Urinary bladder (tissue), 4 donors: ENCODE data around the gene SERTM1. TPM values are rescaled to one million over a fixed set of nuclear protein-coding genes. Genes with fewer than 3 reads are reported as not detected.

Experiments used
- DNase-seq: peaks from one replicate; pipeline ENCODE4 v3.0.0-alpha.2; 2015; ENCODE audit errors: extremely low spot score
- H3K27ac ChIP-seq: one replicate; pipeline ENCODE4 v1.5.1; 2013; ENCODE audit warnings: low read depth, mild to moderate bottlenecking, moderate library complexity
- H3K36me3 ChIP-seq: one replicate; pipeline ENCODE4 v1.6.1; 2013; ENCODE audit warnings: mild to moderate bottlenecking, moderate library complexity; ENCODE audit not compliant: insufficient read depth
- H3K4me1 ChIP-seq: one replicate; pipeline ENCODE4 v1.6.1; 2013; ENCODE audit warnings: mild to moderate bottlenecking, moderate library complexity; ENCODE audit not compliant: insufficient read depth
- H3K4me3 ChIP-seq: one replicate; pipeline ENCODE4 v1.5.1; 2013; ENCODE audit warnings: low read depth, low read length
- WGBS: extraction: QIAGEN DNeasy Blood & Tissue Kit; methylation state at CpG from one replicate; pipeline ENCODE4 v1.1.7; 2013; 5-methylcytosine and 5-hydroxymethylcytosine counted together
- polyA plus RNA-seq: library from polyadenylated mRNA; stranded (reverse); fragments of 200-250 nt; gene quantifications from one replicate; pipeline ENCODE4 v1.2.3, GENCODE V29; 2013
- total RNA-seq: library from RNA; depleted of rRNA; stranded (reverse); fragments of >200 nt; gene quantifications from one replicate; pipeline ENCODE4 v1.2.3, GENCODE V29; 2014
- donor health status: healthy with polysubstance abuse.
- donor health status: healthy.

SERTM1 gene
- total RNA-seq: 1.7 TPM
- 0.18 TPM for polyA plus RNA-seq

DNA sequence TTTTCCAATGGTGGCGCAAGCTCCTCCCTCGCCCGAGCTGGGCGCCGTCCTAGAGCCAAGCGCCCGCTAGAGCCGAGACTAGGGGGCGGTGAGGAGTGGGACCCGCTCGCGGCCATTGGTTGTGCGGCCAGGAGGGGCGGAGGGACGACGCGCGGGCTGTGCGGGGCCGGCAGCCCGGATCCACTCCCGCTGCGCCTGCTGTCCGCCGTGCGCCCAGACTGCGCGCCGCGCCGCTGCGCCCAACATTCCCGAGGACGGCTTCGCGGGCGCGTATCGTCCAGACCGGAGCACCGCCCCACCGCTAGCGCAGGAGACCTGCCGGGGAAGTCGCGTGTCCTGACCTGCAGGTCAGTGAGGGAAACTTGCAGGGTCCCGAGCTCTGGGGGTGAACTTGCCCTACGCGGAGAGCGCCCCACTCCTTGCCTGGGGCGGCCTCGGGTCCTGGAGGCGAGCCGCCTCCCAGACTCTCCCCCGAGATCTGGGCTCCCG is at the start of gene SERTM1:
Gene SERTM1 (plus strand): TSS at position 183 of the 489 bp plus-strand sequence. CDS start 21,059 bp downstream, outside the sequence.
- under 1% methylated on average over 56 of the region's 56 CpGs for WGBS
- no peaks in the 10 kb centered on the region for H3K4me1 ChIP-seq
- no peaks in the 10 kb centered on the region for H3K36me3 ChIP-seq
- H3K27ac ChIP-seq: no peak within 1 kb of the TSS
- H3K4me3 ChIP-seq: no peak within 1 kb of the TSS
- no peak for DNase-seq

DNA sequence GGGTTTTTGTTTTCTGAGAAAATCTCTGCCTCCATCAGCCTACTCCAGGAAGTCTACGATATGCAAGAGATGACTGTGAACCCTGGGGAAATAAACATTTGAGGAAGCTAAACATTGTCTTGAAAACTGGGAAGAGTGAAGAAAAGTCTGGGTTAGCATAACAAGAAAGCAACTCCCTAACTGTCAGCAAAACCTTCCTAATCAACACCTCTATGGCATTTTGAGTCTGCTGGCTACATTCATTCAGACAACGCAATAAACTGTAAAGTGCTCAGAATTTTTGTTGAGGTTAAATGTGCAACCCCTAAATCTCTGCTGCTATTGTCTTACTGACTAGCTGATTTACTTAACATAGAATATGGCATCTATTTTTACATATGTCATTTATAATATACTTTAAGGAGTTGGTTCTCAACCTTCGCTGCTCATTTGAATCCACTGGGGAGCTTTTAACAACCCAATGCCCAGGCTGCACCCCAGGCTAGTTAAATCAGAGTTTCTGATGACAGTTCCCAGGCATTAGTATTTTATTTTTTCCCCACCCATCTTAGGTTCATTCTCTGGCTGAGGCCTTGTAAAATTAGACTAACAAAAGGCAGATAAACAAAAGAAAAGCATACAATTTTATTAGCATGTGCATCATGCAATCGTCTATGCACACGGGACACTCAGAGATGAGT is 45.3 kb upstream of the SERTM1 start:
- 69% methylated on average over 5 of the region's 5 CpGs for WGBS
- DNase-seq: no peak
- H3K27ac ChIP-seq: no peak overlapping the region
- no peaks in the 10 kb centered on the region for H3K4me1 ChIP-seq
- no peaks in the 10 kb centered on the region for H3K36me3 ChIP-seq
- H3K4me3 ChIP-seq: no peak overlapping the region

DNA sequence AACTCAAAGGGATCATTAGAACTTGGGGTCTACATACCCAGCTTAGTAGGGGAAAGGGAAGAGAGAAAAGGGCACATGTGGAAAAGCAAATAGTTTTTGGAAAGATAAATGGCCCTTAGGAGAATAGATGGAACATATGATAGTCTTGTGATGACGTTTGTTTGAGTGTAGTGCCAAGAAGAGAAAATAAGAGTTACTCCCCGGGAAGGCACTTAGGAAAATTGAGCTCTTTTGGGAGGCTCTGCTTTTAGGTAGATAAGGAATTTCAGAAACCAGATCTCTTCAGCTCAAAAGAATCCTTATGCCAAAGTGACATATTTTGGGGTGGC is 44.8 kb upstream of the SERTM1 start:
- Histone ChIP-seq H3K36me3 (no peaks in the 10 kb centered on the region), H3K4me3 (no peak overlapping the region), H3K4me1 (no peaks in the 10 kb centered on the region), H3K27ac (no peak overlapping the region)
- 45% methylated on average over 2 of the region's 2 CpGs for WGBS
- DNase-seq: no peak

DNA sequence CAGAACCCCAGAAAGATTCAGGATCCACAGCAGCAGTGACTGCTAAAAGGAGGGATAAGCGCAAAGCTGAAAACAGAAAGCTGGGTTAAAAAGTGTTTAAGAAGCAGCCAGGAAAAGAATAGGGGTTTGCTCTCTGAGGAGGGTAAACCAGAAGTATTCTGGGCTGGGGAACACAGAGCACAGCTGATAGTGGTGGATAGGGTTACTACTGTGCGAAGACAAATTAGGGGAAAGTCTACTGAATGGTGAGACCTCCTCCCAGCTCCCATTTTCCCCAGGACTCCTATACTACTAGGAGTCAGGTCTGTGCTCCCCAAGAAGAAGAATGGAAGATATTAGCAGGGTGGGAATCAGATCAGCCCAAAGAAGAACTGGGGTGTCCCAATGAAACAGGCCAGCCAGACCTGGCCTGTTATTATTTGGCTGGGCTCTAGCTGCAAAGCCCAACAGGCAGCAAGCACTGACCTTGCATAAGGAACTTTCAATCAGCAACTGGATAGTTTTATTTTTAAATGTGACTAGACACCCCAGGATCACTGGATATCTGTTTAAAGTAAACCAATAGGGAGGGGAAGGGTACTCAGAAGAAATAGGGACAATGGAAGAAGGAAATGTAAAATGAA is 43.5 kb upstream of the SERTM1 start:
- Histone ChIP-seq H3K27ac (no peak overlapping the region), H3K4me3 (no peak overlapping the region), H3K4me1 (no peaks in the 10 kb centered on the region), H3K36me3 (no peaks in the 10 kb centered on the region)
- no peak for DNase-seq
- 95% methylated on average over 2 of the region's 2 CpGs for WGBS

DNA sequence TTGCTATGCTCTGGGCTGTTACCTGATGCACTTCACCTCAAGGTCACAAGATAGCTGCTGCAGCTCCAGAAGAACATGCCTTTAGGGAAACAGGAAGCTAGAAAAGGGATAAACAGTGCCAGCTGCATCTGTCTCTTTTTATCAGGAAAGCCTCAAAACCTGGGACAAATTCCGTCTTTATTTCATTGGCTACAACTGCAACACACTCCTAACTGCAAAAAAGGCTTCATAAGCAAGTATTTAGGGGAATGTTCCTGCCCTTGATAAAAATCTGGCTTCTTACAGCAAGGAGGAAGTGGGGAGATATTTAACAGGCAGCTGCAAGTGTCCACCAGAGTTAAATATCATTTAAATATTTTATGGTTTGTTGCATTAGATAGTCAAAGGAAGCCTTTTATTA is 34.2 kb upstream of the SERTM1 start:
- Histone ChIP-seq H3K4me1 (no peaks in the 10 kb centered on the region), H3K36me3 (no peaks in the 10 kb centered on the region), H3K27ac (no peak overlapping the region), H3K4me3 (no peak overlapping the region)
- WGBS: 14% methylated on average over 1 of the region's 1 CpG
- DNase-seq: no peak

DNA sequence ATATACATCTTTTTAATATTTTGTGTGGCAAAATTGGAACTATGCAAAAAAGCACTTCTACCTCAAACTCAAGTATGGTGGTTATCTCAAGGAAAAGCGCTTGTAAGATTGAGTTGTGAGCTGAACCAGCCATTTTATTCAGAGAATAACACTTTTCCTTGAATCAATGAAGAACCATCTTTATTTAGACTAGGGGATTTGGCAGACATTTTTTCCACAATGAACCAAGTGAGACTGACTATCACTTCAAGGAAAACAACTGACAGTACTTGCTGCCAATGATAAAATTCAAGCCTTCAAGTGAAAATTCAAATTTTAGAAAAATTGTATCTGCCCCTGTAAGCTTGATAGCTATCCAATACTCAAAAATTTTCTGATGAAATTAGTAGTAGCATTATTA is 23.2 kb upstream of the SERTM1 start:
- DNase-seq: no peak
- Histone ChIP-seq H3K27ac (no peak overlapping the region), H3K4me3 (no peak overlapping the region), H3K4me1 (no peaks in the 10 kb centered on the region), H3K36me3 (no peaks in the 10 kb centered on the region)
- WGBS: 94% methylated on average over 1 of the region's 1 CpG

DNA sequence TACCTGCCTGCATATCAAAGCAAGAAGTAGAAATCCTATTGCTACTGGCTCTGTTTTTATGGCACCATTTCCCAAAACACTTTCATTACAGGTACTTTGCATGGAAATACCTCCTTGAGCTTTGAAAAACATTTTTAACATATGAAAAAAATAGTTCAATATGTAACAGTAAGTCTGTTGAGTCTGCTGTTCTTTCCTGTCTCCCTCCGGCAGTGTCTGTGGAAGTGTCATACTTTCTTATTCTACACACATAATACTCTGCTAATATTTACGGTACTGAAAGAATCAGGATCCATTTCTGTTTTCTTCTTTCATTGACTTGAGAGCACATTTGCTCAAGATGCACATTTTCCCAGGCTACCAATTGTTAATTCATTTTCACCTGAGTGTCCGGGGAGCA is 8.2 kb upstream of the SERTM1 start:
- no peaks in the 10 kb centered on the region for H3K4me1 ChIP-seq
- H3K27ac ChIP-seq: no peak overlapping the region
- no peak for DNase-seq
- no peaks in the 10 kb centered on the region for H3K36me3 ChIP-seq
- WGBS: 80% methylated on average over 3 of the region's 3 CpGs
- H3K4me3 ChIP-seq: no peak overlapping the region

DNA sequence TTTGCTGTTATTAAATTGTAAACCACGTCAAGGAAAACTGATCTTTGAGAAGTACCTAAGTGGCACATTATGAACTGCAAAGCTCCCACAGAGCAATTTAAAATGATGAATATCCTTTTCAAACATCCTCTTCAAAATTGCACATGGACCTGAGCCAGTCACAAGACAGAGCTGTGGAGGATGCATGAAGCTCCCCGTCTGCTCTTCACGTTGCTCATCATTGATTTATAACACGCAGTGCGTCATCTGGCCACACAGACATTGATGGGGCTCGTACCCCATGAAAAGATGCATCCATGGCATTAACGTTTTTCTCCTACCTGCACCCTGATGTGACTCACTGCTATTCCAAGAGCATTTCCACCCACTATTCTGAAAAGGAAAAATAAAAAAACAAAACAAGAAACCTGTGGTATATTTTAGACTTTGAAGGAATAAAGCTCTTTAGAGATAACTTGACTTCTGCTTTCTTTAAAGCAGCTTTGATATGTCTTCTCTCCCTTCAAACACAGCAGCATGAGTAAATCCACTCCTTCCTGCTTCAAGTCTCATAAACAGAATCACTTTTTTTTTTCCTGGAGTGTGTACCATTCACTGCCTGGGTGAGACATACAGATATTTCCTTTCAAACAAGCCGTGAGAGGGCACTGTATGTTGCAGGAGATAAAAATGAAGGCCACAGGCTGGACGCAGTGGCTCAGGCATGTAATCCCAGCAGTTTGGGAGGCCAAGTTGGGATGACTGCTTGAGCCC is 7.2 kb upstream of the SERTM1 start:
- H3K4me1 ChIP-seq: no peaks in the 10 kb centered on the region
- no peak for DNase-seq
- WGBS: 23% methylated on average over 9 of the region's 9 CpGs

DNA sequence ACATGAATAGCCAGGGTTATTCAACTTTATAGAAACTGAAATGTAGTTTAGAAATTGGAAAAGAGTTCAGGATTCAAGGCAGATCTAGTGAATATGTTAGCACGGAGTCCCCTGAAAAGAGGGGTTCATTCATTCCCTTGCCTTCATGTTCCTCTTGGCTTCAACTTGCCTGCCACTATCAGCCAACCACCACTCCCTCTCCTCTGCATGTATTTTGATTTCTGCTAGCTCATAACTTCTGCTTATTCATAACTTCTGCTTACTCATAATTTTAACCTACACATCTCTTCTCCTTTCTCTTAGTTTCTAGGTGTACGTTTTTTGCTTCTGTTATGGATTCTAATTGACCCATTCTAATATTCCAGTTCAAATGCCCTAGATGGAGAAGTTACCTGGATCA is 5.5 kb upstream of the SERTM1 start:
- H3K4me3 ChIP-seq: no peak overlapping the region
- H3K36me3 ChIP-seq: no peaks in the 10 kb centered on the region
- H3K4me1 ChIP-seq: no peaks in the 10 kb centered on the region
- 77% methylated on average over 2 of the region's 2 CpGs for WGBS
- no peak for DNase-seq
- no peak overlapping the region for H3K27ac ChIP-seq

More for the DNA sequence above, 7.2 kb upstream of the SERTM1 start:
- Histone ChIP-seq H3K27ac (no peak overlapping the region), H3K4me3 (no peak overlapping the region), H3K36me3 (no peaks in the 10 kb centered on the region)

DNA sequence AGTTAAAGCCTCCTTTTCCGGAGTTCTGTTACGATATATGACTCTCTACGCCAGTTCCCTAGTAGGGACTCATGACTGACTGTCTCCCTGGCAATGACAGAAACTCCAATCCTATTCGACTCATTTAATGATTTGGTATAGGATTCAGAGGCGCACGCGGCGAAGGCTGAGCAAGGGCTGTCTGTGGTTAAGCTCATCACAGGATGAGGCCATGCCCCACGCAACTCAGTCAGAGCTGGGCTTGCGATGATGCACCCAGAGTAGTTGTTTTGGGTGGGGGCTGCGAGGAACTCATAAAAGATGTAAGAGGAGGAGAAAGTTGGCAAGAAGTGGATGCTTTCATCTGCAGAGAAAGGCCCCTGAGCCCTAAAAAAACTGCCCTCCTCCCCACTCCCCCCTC is 468 bp upstream of the SERTM1 start:
- no peak overlapping the region for H3K27ac ChIP-seq
- no peaks in the 10 kb centered on the region for H3K4me1 ChIP-seq
- no peak overlapping the region for H3K4me3 ChIP-seq
- WGBS: 52% methylated on average over 11 of the region's 11 CpGs
- H3K36me3 ChIP-seq: no peaks in the 10 kb centered on the region
- DNase-seq: no peak

DNA sequence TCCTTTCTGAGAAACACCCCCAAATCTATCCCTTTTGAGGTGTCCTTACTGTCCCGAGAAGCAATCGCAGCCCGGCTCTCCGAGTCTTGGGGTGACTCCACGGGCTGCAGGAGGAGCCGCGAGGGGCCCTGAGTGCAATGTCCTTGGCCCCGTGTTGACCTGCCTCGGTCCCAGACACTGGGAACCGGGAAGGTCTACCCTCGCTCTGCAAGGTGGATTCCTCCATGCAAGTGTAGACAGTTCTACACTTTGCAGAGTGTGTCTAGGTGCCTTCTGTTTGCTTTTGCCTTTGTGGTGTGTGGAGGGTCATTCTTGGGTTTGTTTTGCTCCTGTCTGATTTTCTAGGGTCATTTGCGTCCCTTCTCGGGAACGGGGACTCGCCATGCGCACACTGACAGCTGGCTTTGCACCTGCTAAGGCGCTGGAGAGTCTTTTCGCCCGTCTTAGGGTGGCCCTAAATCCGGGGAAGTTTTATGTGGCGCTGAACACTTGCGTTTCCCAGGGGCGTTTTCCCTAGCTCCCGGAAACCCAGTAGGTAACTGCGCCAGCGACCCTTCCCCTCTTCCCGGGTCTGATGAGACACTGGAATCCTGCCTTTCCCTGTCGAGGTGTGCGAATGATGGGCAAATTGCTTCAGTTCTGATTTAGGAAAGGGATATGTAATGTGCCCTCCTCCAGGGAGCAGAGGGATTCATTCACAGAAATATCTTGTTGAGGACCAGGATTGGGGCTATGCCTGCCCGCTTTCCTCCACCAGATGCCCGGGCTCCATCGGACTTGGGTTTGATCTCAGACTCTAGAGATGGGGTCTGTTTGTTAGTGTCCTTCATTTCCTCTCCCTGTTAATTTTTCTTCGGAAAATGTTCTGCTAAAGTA is 755 bp downstream of the SERTM1 start:
- DNase-seq: no peak
- Histone ChIP-seq H3K4me1 (no peaks in the 10 kb centered on the region), H3K36me3 (no peaks in the 10 kb centered on the region), H3K27ac (no peak overlapping the region), H3K4me3 (no peak overlapping the region)
- WGBS: 10% methylated on average over 33 of the region's 33 CpGs

DNA sequence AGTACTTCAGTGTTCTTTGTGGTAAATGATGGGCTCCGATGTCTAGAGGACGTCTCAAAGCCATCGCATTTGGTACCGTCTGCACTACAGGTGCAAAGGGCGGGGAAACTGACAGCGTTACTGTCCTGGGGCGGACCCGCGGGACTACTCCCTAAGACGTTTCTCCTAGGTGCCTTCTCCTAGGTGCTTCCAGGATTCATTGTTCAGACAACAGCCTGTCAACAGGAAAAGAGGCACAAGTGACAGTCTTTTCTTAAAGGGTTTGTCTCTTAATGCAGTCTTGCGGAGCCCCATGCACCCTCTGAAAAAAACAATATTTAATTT is 1.4 kb downstream of the SERTM1 start:
- DNase-seq: no peak
- no peaks in the 10 kb centered on the region for H3K36me3 ChIP-seq
- no peaks in the 10 kb centered on the region for H3K4me1 ChIP-seq
- H3K27ac ChIP-seq: no peak overlapping the region
- 37% methylated on average over 11 of the region's 11 CpGs for WGBS
- H3K4me3 ChIP-seq: no peak overlapping the region

DNA sequence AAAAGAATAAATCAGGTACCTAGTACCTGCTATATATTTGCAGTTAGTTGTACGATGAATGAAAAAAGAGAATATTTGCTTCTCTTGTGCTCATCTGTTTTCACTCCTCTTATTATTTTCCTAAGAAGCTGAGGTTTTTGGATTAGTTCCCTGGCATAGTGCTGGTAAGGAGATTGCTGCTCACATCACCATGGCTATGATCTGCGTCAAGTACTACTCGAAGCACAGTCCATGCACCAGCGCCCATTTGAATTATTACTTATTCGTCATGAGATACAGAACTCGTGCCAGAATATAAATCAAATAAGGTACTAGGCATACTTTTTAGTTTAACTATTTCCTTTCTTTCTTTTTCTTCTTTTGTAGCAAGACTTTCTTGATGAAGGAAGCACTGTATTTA is 7.1 kb downstream of the SERTM1 start:
- no peak overlapping the region for H3K27ac ChIP-seq
- 36% methylated on average over 6 of the region's 6 CpGs for WGBS
- no peak for DNase-seq
- no peaks in the 10 kb centered on the region for H3K4me1 ChIP-seq
- H3K4me3 ChIP-seq: no peak overlapping the region
- H3K36me3 ChIP-seq: no peaks in the 10 kb centered on the region
